Neural cell (in vitro differentiated cells): Measurements from ENCODE around the gene DNAH10. TPM values are rescaled to one million over a fixed set of nuclear protein-coding genes. Genes with fewer than 3 reads are reported as not detected.

Source experiments
- H2AFZ ChIP-seq: fragments of 200-600, 300-800 bp; sonication (generic), shearing (Covaris generic); 2 replicates; pipeline ENCODE4 v1.6.0; 2014; ENCODE audit warnings: low read depth, mild to moderate bottlenecking, antibody characterized with exemption, low read length, moderate library complexity
- H3F3A ChIP-seq: fragments of 200-600 bp; shearing (Covaris generic); 2 replicates; pipeline ENCODE4 v1.6.1; 2016; ENCODE audit warnings: mild to moderate bottlenecking, moderate library complexity, mixed read lengths, antibody characterized with exemption, low read length; ENCODE audit not compliant: insufficient read depth, poor library complexity, severe bottlenecking
- H3K27ac ChIP-seq: fragments of 200-600, 300-800 bp; sonication (generic), shearing (Covaris generic); 2 replicates; pipeline ENCODE4 v1.5.1; 2014; ENCODE audit warnings: mild to moderate bottlenecking, low read length, moderate library complexity
- H3K27me3 ChIP-seq: fragments of 300-800, 200-600 bp; sonication (generic), shearing (Covaris generic); 2 replicates; pipeline ENCODE4 v1.6.0; 2014; ENCODE audit warnings: mild to moderate bottlenecking, low read depth, low read length, moderate library complexity; ENCODE audit not compliant: insufficient read depth
- H3K36me3 ChIP-seq: fragments of 300-800, 200-600 bp; sonication (generic), shearing (Covaris generic); 2 replicates; pipeline ENCODE4 v1.5.1; 2014; ENCODE audit warnings: mild to moderate bottlenecking, antibody characterized with exemption, low read length, moderate library complexity; ENCODE audit not compliant: insufficient read depth
- H3K4me2 ChIP-seq: fragments of 300-800, 200-600 bp; sonication (generic), shearing (Covaris generic); 2 replicates; pipeline ENCODE4 v1.6.0; 2014; ENCODE audit warnings: mild to moderate bottlenecking, low read length
- H3K4me3 ChIP-seq: fragments of 300-800, 200-600 bp; sonication (generic), shearing (Covaris generic); 2 replicates; pipeline ENCODE4 v1.5.1; 2014; ENCODE audit warnings: mild to moderate bottlenecking, low read length, moderate library complexity
- H3K79me2 ChIP-seq: fragments of 200-600 bp; shearing (Covaris generic); replicated peaks from 2 replicates; pipeline ENCODE4 v1.6.0; 2014; ENCODE audit warnings: mild to moderate bottlenecking, low read length, moderate library complexity; ENCODE audit not compliant: insufficient read depth
- H3K9ac ChIP-seq: fragments of 300-800, 200-600 bp; sonication (generic), shearing (Covaris generic); 2 replicates; pipeline ENCODE4 v1.6.1; 2016; ENCODE audit warnings: mild to moderate bottlenecking, low read length, mixed read lengths
- H3K9me2 ChIP-seq: fragments of 200-600 bp; shearing (Covaris generic); 2 replicates; pipeline ENCODE4 v1.6.1; 2016; ENCODE audit warnings: mild to moderate bottlenecking, low read length, mixed read lengths; ENCODE audit not compliant: insufficient read depth
- H3K9me3 ChIP-seq: fragments of 200-600, 300-800 bp; sonication (generic), shearing (Covaris generic); 2 replicates; pipeline ENCODE4 v1.6.1; 2016; ENCODE audit warnings: mild to moderate bottlenecking, mixed run types, low read length, moderate library complexity, mixed read lengths
- H4K20me1 ChIP-seq: fragments of 200-600 bp; shearing (Covaris generic); 2 replicates; pipeline ENCODE4 v1.6.1; 2016; ENCODE audit warnings: mild to moderate bottlenecking, mixed run types; ENCODE audit not compliant: insufficient read depth
- CTCF ChIP-seq: fragments of 450-650 bp; IDR thresholded peaks from 2 replicates; pipeline ENCODE4 v1.5.1; 2014; ENCODE audit warnings: antibody characterized with exemption, mild to moderate bottlenecking, moderate library complexity; ENCODE audit not compliant: poor library complexity, severe bottlenecking
- EP300 ChIP-seq: fragments of 450-650 bp; conservative IDR thresholded peaks from 2 replicates; pipeline ENCODE4 v1.6.1; 2014; ENCODE audit warnings: antibody characterized with exemption, mild to moderate bottlenecking, moderate library complexity; ENCODE audit not compliant: poor library complexity, severe bottlenecking
- EZH2 ChIP-seq: fragments of 200-600, 300-800 bp; shearing (Covaris generic), sonication (generic); IDR thresholded peaks from 2 replicates; pipeline ENCODE4 v1.6.1; 2014; ENCODE audit warnings: antibody characterized with exemption, low read length, borderline replicate concordance, mild to moderate bottlenecking; ENCODE audit not compliant: insufficient read depth, poor library complexity, severe bottlenecking
- MXI1 ChIP-seq: fragments of 450-650 bp; conservative IDR thresholded peaks from 2 replicates; pipeline ENCODE4 v1.6.1; 2014; ENCODE audit warnings: antibody characterized with exemption, mild to moderate bottlenecking; ENCODE audit not compliant: poor library complexity, severe bottlenecking
- POLR2AphosphoS5 ChIP-seq: IDR thresholded peaks from 2 replicates; pipeline ENCODE4 v1.6.1; 2012
- RAD21 ChIP-seq: fragments of 450-650 bp; conservative IDR thresholded peaks from 2 replicates; pipeline ENCODE4 v1.6.1; 2014; ENCODE audit warnings: antibody characterized with exemption, mild to moderate bottlenecking, moderate library complexity
- REST ChIP-seq: IDR thresholded peaks from 2 replicates; pipeline ENCODE4 v1.6.1; 2012; ENCODE audit warnings: borderline replicate concordance
- SMC3 ChIP-seq: fragments of 450-650 bp; conservative IDR thresholded peaks from 2 replicates; pipeline ENCODE4 v1.6.1; 2014; ENCODE audit warnings: antibody characterized with exemption, mild to moderate bottlenecking, moderate library complexity; ENCODE audit not compliant: poor library complexity
- TAF1 ChIP-seq: IDR thresholded peaks from 2 replicates; pipeline ENCODE4 v1.6.1; 2012; ENCODE audit warnings: low read depth
- polyA plus RNA-seq: library from polyadenylated mRNA; depleted of rRNA; stranded (reverse); fragments of >200 nt; gene quantifications from 2 replicates; pipeline ENCODE4 v1.2.3, GENCODE V29; 2014

The DNAH10 gene
- polyA plus RNA-seq, 1 donor from 2014 or later = 1.9 TPM

- Histone ChIP-seq H3K79me2 (no peaks in the 10 kb centered on the region), H3K9me2 (no peaks in the 10 kb centered on the region), H3K4me3 (no peak overlapping the region), H4K20me1 (no peaks in the 10 kb centered on the region), H3K4me2 (no peak overlapping the region), H3K27ac (no peak overlapping the region), H3F3A (no peaks in the 10 kb centered on the region), H3K36me3 (no peaks in the 10 kb centered on the region), H3K27me3 (no peaks in the 10 kb centered on the region), H2AFZ (no peak overlapping the region), H3K9me3 (no peaks in the 10 kb centered on the region), H3K9ac (no peak overlapping the region)
- TF ChIP-seq TAF1 (no peak), EZH2 (no peak), EP300 (no peak), POLR2AphosphoS5 (no peak), RAD21 (no peak), CTCF (no peak), REST (no peak), SMC3 (no peak), MXI1 (no peak)
Measured at GRCh38 chr12:123903301-123904065, 141.4 kb downstream of the DNAH10 start.

- Histone ChIP-seq H3K4me2 (no peak overlapping the region), H3K36me3 (no peaks in the 10 kb centered on the region), H3K9me3 (no peaks in the 10 kb centered on the region), H3K9me2 (no peaks in the 10 kb centered on the region), H3K9ac (no peak overlapping the region), H3K27me3 (no peaks in the 10 kb centered on the region), H4K20me1 (no peaks in the 10 kb centered on the region), H3K4me3 (no peak overlapping the region), H2AFZ (no peak overlapping the region), H3F3A (no peaks in the 10 kb centered on the region), H3K27ac (no peak overlapping the region), H3K79me2 (no peaks in the 10 kb centered on the region)
- TF ChIP-seq RAD21 (no peak), REST (no peak), TAF1 (no peak), CTCF (peak; percentile 42), EZH2 (no peak)
Measured at GRCh38 chr12:123905319-123905925, 143.3 kb downstream of the DNAH10 start.
